Hepatocyte (in vitro differentiated cells): ENCODE data around the gene IL24. TPM values are rescaled to one million over a fixed set of nuclear protein-coding genes. Genes with fewer than 3 reads are reported as not detected.

Experiments
- polyA plus RNA-seq: library from polyadenylated mRNA; unstranded; fragments of >200 nt; fragmentation: Nextera tagmentation; extraction: Ambion mirVana; gene quantifications from 2 replicates; pipeline ENCODE4 v1.2.1, GENCODE V29; 2016
- total RNA-seq: library from RNA; depleted of rRNA; stranded (reverse); fragments of >200 nt; gene quantifications from 2 replicates; pipeline ENCODE4 v1.2.3, GENCODE V29; 2014

Gene IL24
- total and polyA plus RNA-seq, 2 experiments from 2014 or later, result not detected

Other genes with a start within 250 kb of the IL24 start
- 38.9 and 39.4 TPM in 2 replicates for gene MAPKAPK2, start 212.5 kb upstream of the IL24 start, total RNA-seq
- gene MAPKAPK2, start 212.5 kb upstream of the IL24 start, polyA plus RNA-seq, result 12.8 and 13.3 TPM in 2 replicates
- 0.28 and 0.37 TPM in 2 replicates for gene IL19, start 126.7 kb upstream of the IL24 start, total RNA-seq
- not detected in 2 replicates for gene IL19, start 126.7 kb upstream of the IL24 start, polyA plus RNA-seq
- not detected in 2 replicates for gene IL10, start 124.9 kb upstream of the IL24 start, total RNA-seq
- 0.49 and 0.50 TPM in 2 replicates for gene IL10, start 124.9 kb upstream of the IL24 start, polyA plus RNA-seq
- gene IL20, start 31.8 kb upstream of the IL24 start, total RNA-seq, result not detected in 2 replicates
- not detected in 2 replicates for gene IL20, start 31.8 kb upstream of the IL24 start, polyA plus RNA-seq
- 0.97 and 2.6 TPM in 2 replicates for gene FCMR, start 24.5 kb downstream of the IL24 start, total RNA-seq
- 0.71 and 0.88 TPM in 2 replicates for gene FCMR, start 24.5 kb downstream of the IL24 start, polyA plus RNA-seq
- 22.9 and 23.3 TPM in 2 replicates for gene PIGR, start 49.0 kb downstream of the IL24 start, total RNA-seq
- 8.1 and 11.0 TPM in 2 replicates for gene PIGR, start 49.0 kb downstream of the IL24 start, polyA plus RNA-seq
- 0.52 and 0.70 TPM in 2 replicates for gene FCAMR, start 73.0 kb downstream of the IL24 start, total RNA-seq
- gene FCAMR, start 73.0 kb downstream of the IL24 start, polyA plus RNA-seq, result 0.52 TPM in 1 of 2 replicates, not detected in the other
- gene C1orf116, start 135.3 kb downstream of the IL24 start, total RNA-seq, result 16.7 and 18.3 TPM in 2 replicates
- gene C1orf116, start 135.3 kb downstream of the IL24 start, polyA plus RNA-seq, result 15.7 and 18.7 TPM in 2 replicates
- 25.7 and 25.8 TPM in 2 replicates for gene YOD1, start 153.8 kb downstream of the IL24 start, total RNA-seq
- gene YOD1, start 153.8 kb downstream of the IL24 start, polyA plus RNA-seq, result 4.5 and 5.6 TPM in 2 replicates
- gene PFKFB2, start 155.8 kb downstream of the IL24 start, total RNA-seq, result 19.2 and 23.6 TPM in 2 replicates
- gene PFKFB2, start 155.8 kb downstream of the IL24 start, polyA plus RNA-seq, result 9.5 and 10.0 TPM in 2 replicates
- gene C4BPB, start 191.4 kb downstream of the IL24 start, total RNA-seq, result 16.0 and 16.8 TPM in 2 replicates
- gene C4BPB, start 191.4 kb downstream of the IL24 start, polyA plus RNA-seq, result 12.4 and 13.5 TPM in 2 replicates
- gene C4BPA, start 206.8 kb downstream of the IL24 start, total RNA-seq, result 17.2 and 23.5 TPM in 2 replicates
- 10.2 and 12.4 TPM in 2 replicates for gene C4BPA, start 206.8 kb downstream of the IL24 start, polyA plus RNA-seq